ENCODE results near the gene ZNF581.

Gene ZNF581

GRCh38 chr19:55692681-55693081, 49.2 kb downstream of the ZNF581 start:
- DNase-seq (ENCODE audit: low read depth in 1 of 2, low spot score in 1 of 2): no peak

GRCh38 chr19:55693336-55693974, 50.0 kb downstream of the ZNF581 start:
- no peak for DNase-seq (ENCODE audit: low read depth in 1 of 2, low spot score in 1 of 2)

DNA sequence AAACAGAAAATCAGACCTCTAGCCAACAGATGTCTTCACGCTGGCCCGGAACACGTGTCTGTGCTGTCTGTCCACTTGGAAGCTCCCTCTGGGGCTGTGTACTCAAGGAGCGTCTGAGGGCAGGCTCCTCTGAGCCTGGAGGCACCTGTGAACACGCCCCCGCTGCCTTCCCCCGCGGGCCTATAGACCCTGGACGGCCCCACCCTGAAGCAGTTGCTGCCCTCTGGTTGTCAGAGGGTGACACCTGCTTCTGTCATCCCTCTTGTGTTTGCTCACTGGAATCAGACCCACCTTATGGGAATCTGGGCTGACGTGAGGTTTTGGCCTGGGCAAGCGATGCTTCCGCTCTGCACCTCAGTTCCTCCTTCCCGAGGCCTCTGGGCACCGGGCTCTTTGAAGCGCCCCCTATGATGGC, 50.8 kb downstream of the ZNF581 start:
- DNase-seq (ENCODE audit: low read depth in 1 of 2, low spot score in 1 of 2): no peak

DNA sequence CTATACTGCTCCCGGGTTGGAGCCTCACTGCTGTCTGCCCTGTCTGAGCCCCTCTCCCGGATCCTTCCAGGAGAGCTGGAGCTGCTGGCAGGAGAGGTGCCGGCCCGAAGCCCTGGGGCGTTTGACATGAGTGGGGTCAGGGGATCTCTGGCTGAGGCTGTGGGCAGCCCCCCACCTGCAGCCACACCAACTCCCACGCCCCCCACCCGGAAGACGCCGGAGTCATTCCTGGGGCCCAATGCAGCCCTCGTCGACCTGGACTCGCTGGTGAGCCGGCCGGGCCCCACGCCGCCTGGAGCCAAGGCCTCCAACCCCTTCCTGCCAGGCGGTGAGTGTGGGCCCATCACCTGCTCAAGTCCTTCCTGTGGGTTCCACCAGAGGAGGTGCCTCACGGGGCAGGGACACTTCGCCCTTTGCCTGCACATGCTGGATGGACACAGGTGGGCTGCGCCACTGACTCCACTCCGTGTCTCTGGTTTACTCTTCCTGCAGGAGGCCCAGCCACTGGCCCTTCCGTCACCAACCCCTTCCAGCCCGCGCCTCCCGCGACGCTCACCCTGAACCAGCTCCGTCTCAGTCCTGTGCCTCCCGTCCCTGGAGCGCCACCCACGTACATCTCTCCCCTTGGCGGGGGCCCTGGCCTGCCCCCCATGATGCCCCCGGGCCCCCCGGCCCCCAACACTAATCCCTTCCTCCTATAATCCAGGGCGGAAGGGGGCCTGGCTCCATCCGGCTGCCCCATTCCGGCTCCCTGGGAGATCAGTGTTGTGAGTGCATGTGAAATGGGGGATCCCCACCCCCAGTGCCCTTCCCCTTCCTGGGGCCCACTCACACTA, 51.4 kb downstream of the ZNF581 start:
- DNase-seq (ENCODE audit: low read depth in 1 of 2, low spot score in 1 of 2): no peak
